Left lung (tissue), 10 donors: Measurements from ENCODE around the gene CABLES1. TPM values are rescaled to one million over a fixed set of nuclear protein-coding genes. Genes with fewer than 3 reads are reported as not detected.
A peak's percentile ranks its signal among the peaks of the same experiment; 100 is the strongest.

Experiments
- ATAC-seq: fragments of 200-7000 bp; cut with Tn5 transposase; one replicate; pipeline ENCODE4 v1.9.1; 2020; ENCODE audit warnings: moderate library complexity
- DNase-seq, 4 donors: peaks; one replicate each; pipeline ENCODE4 v3.0.0-alpha.2; 2013 to 2020
- H3K27ac ChIP-seq, 2 donors: fragments of 200-600 bp; sonication (generic) in 1 of 2; one replicate each; pipeline versions ENCODE4 v1.5.0 to v1.8.0; 2020 to 2021
- H3K27me3 ChIP-seq, 2 donors: fragments of 200-600 bp; sonication (generic) in 1 of 2; one replicate each; pipeline versions ENCODE4 v1.5.0 to v1.8.0; 2020 to 2021
- H3K36me3 ChIP-seq, 2 donors: fragments of 200-600 bp; sonication (generic) in 1 of 2; one replicate each; pipeline versions ENCODE4 v1.5.0 to v1.8.0; 2020 to 2021
- H3K4me1 ChIP-seq, 2 donors: fragments of 200-600 bp; one replicate each; pipeline ENCODE4 v1.8.0; 2021
- H3K4me3 ChIP-seq, 2 donors: fragments of 200-600 bp; sonication (generic) in 1 of 2; one replicate each; pipeline versions ENCODE4 v1.5.0 to v1.8.0; 2020 to 2021; ENCODE audit warnings: mild to moderate bottlenecking in 1 of 2
- H3K9me3 ChIP-seq, 2 donors: fragments of 200-600 bp; sonication (generic) in 1 of 2; one replicate each; pipeline versions ENCODE4 v1.5.0 to v1.8.0; 2020 to 2021
- CTCF ChIP-seq, 2 donors: fragments of 200-600 bp; sonication (generic) in 1 of 2; IDR thresholded peaks; one replicate each; pipeline versions ENCODE4 v1.5.0 to v1.8.0; 2021; ENCODE audit warnings: antibody characterized with exemption in 2 of 2
- intact Hi-C, 2 donors: fragments of 100-400 bp; cut with DNase I; formaldehyde crosslinking; loops; one replicate each; pipeline versions ENCODE4 v1.11.2 to v1.14.2; 2022
- polyA plus RNA-seq, 6 donors: library from polyadenylated mRNA; unstranded; fragments of 120-200 nt; gene quantifications; one replicate each; pipeline ENCODE4 v1.2.1, GENCODE V29; 2013; ENCODE audit not compliant: insufficient read length in 6 of 6
- total RNA-seq, 2 donors: library from RNA; stranded (reverse); fragmentation: NEBNext Ultra II Directional; extraction: Animal tissue kit (Norgen Biotek cat#: 25700); gene quantifications; one replicate each; pipeline ENCODE4 v1.2.1, GENCODE V29; 2021
- donor health status: DM: no; HTN: yes; CAD: no.
- donor health status: DM: no; HTN: no; CAD: no.

The CABLES1 gene
- total and polyA plus RNA-seq, 8 donors, result 21.9 to 84.5 (median 71.6) TPM

DNA sequence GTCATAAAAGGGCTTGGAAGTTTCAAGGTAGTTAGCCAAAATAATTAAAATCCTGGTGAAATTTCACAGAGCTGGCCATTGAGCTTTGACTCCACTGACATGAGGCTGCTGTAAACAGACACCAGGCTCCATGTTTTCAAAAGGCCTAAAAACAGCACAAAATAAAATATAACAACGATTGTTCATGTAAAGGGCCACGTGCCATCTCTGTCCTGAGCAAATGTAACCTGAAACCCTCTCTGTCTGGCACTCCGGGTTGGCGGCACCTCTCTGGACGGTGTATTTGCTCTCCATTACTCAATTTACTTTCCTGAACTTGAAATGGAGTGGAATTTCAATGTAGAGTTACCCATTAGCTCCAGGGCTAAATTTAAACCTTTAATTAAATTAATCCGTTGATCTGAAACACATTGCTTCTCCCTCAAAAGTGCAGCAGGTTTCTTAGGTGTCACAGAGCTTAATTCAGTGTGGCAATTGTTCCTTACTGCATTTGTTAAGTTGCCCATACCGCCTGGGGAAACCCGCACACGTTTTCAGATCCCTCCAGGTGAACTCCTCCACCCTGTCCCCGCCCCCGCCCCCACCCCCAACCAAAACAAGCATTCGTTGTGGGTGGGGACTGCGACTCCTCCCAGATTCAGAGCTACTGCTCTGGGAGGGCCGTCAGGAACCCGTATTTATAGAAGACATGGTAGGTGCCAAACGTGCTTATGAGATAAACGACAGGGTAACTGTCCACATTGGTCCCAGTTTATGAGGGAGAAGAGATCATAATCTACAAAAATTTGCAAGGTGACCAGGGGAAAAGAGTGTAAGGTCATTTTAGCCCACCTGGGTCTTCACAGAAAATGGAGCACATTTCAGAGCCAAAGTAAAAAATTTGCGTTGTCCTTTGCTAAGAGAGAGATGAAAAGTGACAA, 1.2 kb upstream of the CABLES1 start:
- TF ChIP-seq CTCF (IDR thresholded peaks at IDR 0.05), result no peak
- peak overlapping the region; percentile 53 to 55 for H3K4me3 ChIP-seq
- intact Hi-C loops, result loop anchor here in 1 of 2 donors (10.0 kb wide), 1 partner anchor 231 kb away; no protein-coding TSS in a partner anchor
- H3K27me3 ChIP-seq, result peaks cover 0 to 46% of the 10 kb centered on the region in 2 donors
- H3K4me1 ChIP-seq, result peaks cover 22 to 47% of the 10 kb centered on the region in 2 donors
- peak in 2 of 4 donors; percentile 68 to 73 for DNase-seq
- H3K27ac ChIP-seq, result peak overlapping the region; percentile 78 to 87
- peak; percentile 61 for ATAC-seq
- no peaks in the 10 kb centered on the region for H3K9me3 ChIP-seq
- H3K36me3 ChIP-seq, result no peaks in the 10 kb centered on the region

GRCh38 chr18:23135550-23136325, 453 bp downstream of the CABLES1 start:
- Histone ChIP-seq H3K4me1 (peaks cover 20 to 41% of the 10 kb centered on the region in 2 donors), H3K9me3 (no peaks in the 10 kb centered on the region), H3K27ac (peak overlapping the region; percentile 78 to 87), H3K36me3 (no peaks in the 10 kb centered on the region), H3K4me3 (peak overlapping the region; percentile 55 to 61), H3K27me3 (peaks cover 0 to 46% of the 10 kb centered on the region in 2 donors)
- DNase-seq (peak in 1 of 4 donors; percentile 88), ATAC-seq (no peak)
- intact Hi-C loops, result loop anchor here in 1 of 2 donors (5.0 to 10.0 kb wide), 2 partner anchors 97 to 229 kb away; no protein-coding TSS in a partner anchor
- no peak for TF ChIP-seq CTCF (IDR thresholded peaks at IDR 0.05)

DNA sequence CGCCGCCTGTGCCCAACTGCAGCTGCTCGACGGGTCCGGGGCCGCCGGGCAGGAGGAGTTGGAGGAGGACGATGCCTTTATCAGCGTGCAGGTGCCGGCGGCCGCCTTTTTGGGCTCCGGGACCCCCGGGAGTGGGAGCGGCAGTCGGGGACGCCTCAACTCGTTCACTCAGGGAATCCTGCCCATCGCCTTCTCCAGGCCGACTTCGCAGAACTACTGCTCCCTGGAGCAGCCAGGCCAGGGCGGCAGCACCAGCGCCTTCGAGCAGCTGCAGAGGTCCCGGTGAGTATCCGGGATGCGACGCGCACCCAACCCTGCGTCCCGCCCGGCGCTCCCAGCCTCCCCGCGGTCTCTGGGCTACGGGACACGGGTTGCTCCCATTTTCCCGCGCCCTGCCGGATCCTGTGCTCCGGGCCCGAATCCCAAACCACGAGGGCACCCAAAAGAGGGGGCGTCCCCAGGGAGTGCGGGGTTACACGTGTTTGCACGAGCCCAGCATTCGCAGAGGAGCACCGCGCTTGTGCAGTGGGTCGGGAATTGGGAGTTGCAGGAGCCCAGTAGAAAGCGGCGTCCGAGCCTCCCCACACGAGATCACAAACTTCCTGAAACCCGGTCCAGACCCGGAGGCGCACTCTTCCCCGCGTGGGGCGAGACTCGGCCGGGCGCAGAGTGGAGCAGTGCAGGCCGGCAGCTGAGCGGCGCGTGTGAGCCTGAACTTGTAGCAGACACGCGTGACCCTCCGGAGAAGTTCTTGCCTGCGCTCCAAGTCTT, 1.2 kb downstream of the CABLES1 start:
- peak overlapping the region; percentile 78 to 80 for H3K27ac ChIP-seq
- DNase-seq, result peak in 3 of 4 donors; percentile 52 to 88 (median 67)
- TF ChIP-seq CTCF (IDR thresholded peaks at IDR 0.05), result no peak
- peaks cover 0 to 46% of the 10 kb centered on the region in 2 donors for H3K27me3 ChIP-seq
- no peaks in the 10 kb centered on the region for H3K9me3 ChIP-seq
- peak overlapping the region; percentile 55 to 61 for H3K4me3 ChIP-seq
- peaks cover 28 to 45% of the 10 kb centered on the region in 2 donors for H3K4me1 ChIP-seq
- no peaks in the 10 kb centered on the region for H3K36me3 ChIP-seq
- peak; percentile 27 for ATAC-seq
- intact Hi-C loops, result loop anchor here in 1 of 2 donors (5.0 to 10.0 kb wide), 2 partner anchors 96 to 228 kb away; no protein-coding TSS in a partner anchor

GRCh38 chr18:23137097-23137635, 1.9 kb downstream of the CABLES1 start:
- Histone ChIP-seq H3K9me3 (no peaks in the 10 kb centered on the region), H3K27ac (peak overlapping the region; percentile 78 to 80), H3K36me3 (no peaks in the 10 kb centered on the region), H3K27me3 (peaks cover 0 to 46% of the 10 kb centered on the region in 2 donors), H3K4me1 (peaks cover 34 to 47% of the 10 kb centered on the region in 2 donors), H3K4me3 (peak overlapping the region; percentile 55 to 61)
- intact Hi-C loops, result loop anchor here in 1 of 2 donors (5.0 to 10.0 kb wide), 2 partner anchors 95 to 228 kb away; no protein-coding TSS in a partner anchor
- peak; percentile 49 for ATAC-seq
- TF ChIP-seq CTCF (IDR thresholded peaks at IDR 0.05), result no peak
- DNase-seq, result no peak
